A549 (cell line): ENCODE data around the gene GAS7.
A peak's percentile ranks its signal among the peaks of the same experiment; 100 is the strongest.

Experiments used
- CBX2 ChIP-seq: fragments of 200-600 bp; sonication (generic); IDR thresholded peaks from 2 replicates; pipeline ENCODE4 v1.6.1; 2016; ENCODE audit warnings: low read depth, mild to moderate bottlenecking, borderline replicate concordance
- CBX8 ChIP-seq: fragments of 200-600 bp; sonication (generic); IDR thresholded peaks from 2 replicates; pipeline ENCODE4 v1.6.1; 2016
- CHD4 ChIP-seq: fragments of 200-600 bp; sonication (generic); IDR thresholded peaks from 2 replicates; pipeline ENCODE4 v1.6.1; 2016; ENCODE audit warnings: antibody characterized with exemption, mild to moderate bottlenecking, borderline replicate concordance
- CTCF ChIP-seq: fragments of >200 bp; sonication (Bioruptor Twin); formaldehyde crosslinking; IDR thresholded peaks from 3 replicates; pipeline ENCODE4 v1.5.1; 2016
- EP300 ChIP-seq, 2 experiments: fragments of >200 bp; sonication (Bioruptor Twin); formaldehyde crosslinking; IDR thresholded peaks; 2 replicates in 1 of 2; 3 replicates in 1 of 2; pipeline ENCODE4 v1.6.1; 2016 to 2017
- FOSL2 ChIP-seq, 2 experiments: fragments of 450-650 bp in 1 of 2; fragments of >200 bp in 1 of 2; sonication (Bioruptor Twin) in 1 of 2; formaldehyde crosslinking; IDR thresholded peaks; 2 replicates each; pipeline versions ENCODE4 v1.5.0 to v1.6.1; 2016 to 2020; ENCODE audit warnings: mild to moderate bottlenecking in 1 of 2, moderate library complexity in 1 of 2
- POLR2A ChIP-seq: IDR thresholded peaks from 2 replicates; pipeline ENCODE4 v1.6.1; 2012; ENCODE audit warnings: mild to moderate bottlenecking, low read length
- RAD21 ChIP-seq, 2 experiments: fragments of >200 bp in 1 of 2; sonication (Bioruptor Twin) in 1 of 2; formaldehyde crosslinking in 1 of 2; IDR thresholded peaks in 1 of 2; conservative IDR thresholded peaks in 1 of 2; 2 replicates in 1 of 2; 3 replicates in 1 of 2; pipeline ENCODE4 v1.6.1; 2012 to 2018; ENCODE audit warnings: inconsistent platforms in 1 of 2
- RNF2 ChIP-seq: fragments of 200-600 bp; sonication (generic); IDR thresholded peaks from 2 replicates; pipeline ENCODE4 v1.6.1; 2016; ENCODE audit warnings: low read depth, mild to moderate bottlenecking, antibody characterized with exemption, moderate library complexity, borderline replicate concordance
- SMC3 ChIP-seq: fragments of >200 bp; sonication (Bioruptor Twin); formaldehyde crosslinking; IDR thresholded peaks from 3 replicates; pipeline ENCODE4 v1.6.1; 2018; ENCODE audit warnings: inconsistent platforms
- TF ChIP-seq, protein P1 (sequence below): IDR thresholded peaks from 2 replicates; pipeline ENCODE4 v1.6.1; 2012; ENCODE audit warnings: low read depth, borderline replicate concordance

- TF ChIP-seq RAD21 (conservative IDR thresholded peaks at IDR 0.05 in 1 of 2, IDR thresholded peaks at IDR 0.05 in 1 of 2) (no peak), POLR2A (no peak), CTCF (no peak), CBX8 (no peak), FOSL2 (IDR thresholded peaks at IDR 0.05) (no peak), FOSL2 (CRISPR knock-in tag; IDR thresholded peaks at IDR 0.05) (peak; percentile 71; the same call in 1 of the 2 replicates), SMC3 (no peak), CBX2 (no peak), EP300 (IDR thresholded peaks at IDR 0.05) (no peak), RNF2 (no peak), CHD4 (no peak)
- TF ChIP-seq, protein P1, sequence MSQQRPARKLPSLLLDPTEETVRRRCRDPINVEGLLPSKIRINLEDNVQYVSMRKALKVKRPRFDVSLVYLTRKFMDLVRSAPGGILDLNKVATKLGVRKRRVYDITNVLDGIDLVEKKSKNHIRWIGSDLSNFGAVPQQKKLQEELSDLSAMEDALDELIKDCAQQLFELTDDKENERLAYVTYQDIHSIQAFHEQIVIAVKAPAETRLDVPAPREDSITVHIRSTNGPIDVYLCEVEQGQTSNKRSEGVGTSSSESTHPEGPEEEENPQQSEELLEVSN, result no peak
These were observed 48.6 kb downstream of the GAS7 start for GRCh38 chr17:10149573-10150399.
